A549 (cell line): ENCODE measurements around the gene PUDP. TPM values are rescaled to one million over a fixed set of nuclear protein-coding genes. Genes with fewer than 3 reads are reported as not detected.

Experiments used
- ATAC-seq, 2 experiments: fragments of 200-7000 bp in 1 of 2; fragments of >200 bp in 1 of 2; cut with Nextera tagmentation in 1 of 2; cut with Tn5 transposase in 1 of 2; 3 replicates each; pipeline versions ENCODE4 v1.8.0 to v1.9.1; 2018 to 2020; ENCODE audit warnings: mild to moderate bottlenecking in 1 of 2, moderate library complexity in 1 of 2
- CTCF ChIA-PET: fragments of 300-600 bp; sonication (Branson Sonifier 250); formaldehyde crosslinking; extraction: SDS; loops from one replicate; lab custom pipeline; 2021; ENCODE audit warnings: antibody characterized with exemption, inconsistent platforms; lab: Yijun Ruan, JAX
- POLR2A ChIA-PET: fragments of 350-600 bp; formaldehyde crosslinking; extraction: SDS; loops from one replicate; lab custom pipeline; 2021; ENCODE audit warnings: antibody characterized with exemption, inconsistent platforms; lab: Yijun Ruan, JAX
- DNase-seq, 2 experiments: peaks; one replicate each; pipeline versions ENCODE4 v3.0.0 to v3.0.0-alpha.2; 2011 to 2016; ENCODE audit warnings: low read depth in 1 of 2, low spot score in 1 of 2
- FAIRE-seq: peaks from 2 replicates; lab custom pipeline; 2011; peaks lifted over from hg19 to GRCh38; lab: Jason Lieb, UNC
- H3K27ac ChIP-seq, 2 experiments: fragments of >200 bp; sonication (Bioruptor Twin); formaldehyde crosslinking; 3 replicates each; pipeline ENCODE4 v1.5.1; 2016 to 2017
- H3K4me1 ChIP-seq: fragments of >200 bp; sonication (Bioruptor Twin); formaldehyde crosslinking; 3 replicates; pipeline ENCODE4 v1.6.1; 2016
- H3K4me2 ChIP-seq: fragments of >200 bp; sonication (Bioruptor Twin); formaldehyde crosslinking; 3 replicates; pipeline ENCODE4 v1.6.1; 2016
- H3K4me3 ChIP-seq: fragments of >200 bp; sonication (Bioruptor Twin); formaldehyde crosslinking; 3 replicates; pipeline ENCODE4 v1.5.1; 2016
- H3K9me3 ChIP-seq: fragments of >200 bp; sonication (Bioruptor Twin); formaldehyde crosslinking; 3 replicates; pipeline ENCODE4 v1.6.1; 2016
- EHMT2 ChIP-seq: fragments of 200-600 bp; sonication (generic); IDR thresholded peaks from 2 replicates; pipeline ENCODE4 v1.6.1; 2016; ENCODE audit warnings: antibody characterized with exemption, low read depth, mild to moderate bottlenecking, moderate library complexity
- EP300 ChIP-seq, 2 experiments: fragments of >200 bp; sonication (Bioruptor Twin); formaldehyde crosslinking; IDR thresholded peaks; 2 replicates in 1 of 2; 3 replicates in 1 of 2; pipeline ENCODE4 v1.6.1; 2016 to 2017
- FOXS1 ChIP-seq: fragments of 250-450 bp; sonication (Bioruptor Pico); IDR thresholded peaks from 2 replicates; pipeline ENCODE4 v1.5.0; 2020; ENCODE audit warnings: mild to moderate bottlenecking, moderate library complexity
- GATA3 ChIP-seq: IDR thresholded peaks from 2 replicates; pipeline ENCODE4 v1.6.1; 2012; ENCODE audit warnings: borderline replicate concordance
- HEYL ChIP-seq: fragments of 250-450 bp; sonication (Bioruptor Pico); IDR thresholded peaks from 2 replicates; pipeline ENCODE4 v1.8.0; 2021; ENCODE audit warnings: mild to moderate bottlenecking, moderate library complexity
- HMGXB4 ChIP-seq: fragments of 250-450 bp; sonication (Bioruptor Pico); IDR thresholded peaks from 2 replicates; pipeline ENCODE4 v1.5.0; 2021; ENCODE audit warnings: mild to moderate bottlenecking, moderate library complexity, borderline replicate concordance
- HOXB5 ChIP-seq: fragments of 250-450 bp; sonication (Bioruptor Pico); IDR thresholded peaks from 2 replicates; pipeline ENCODE4 v1.5.0; 2020; ENCODE audit warnings: mild to moderate bottlenecking, moderate library complexity
- JUNB ChIP-seq: fragments of >200 bp; sonication (Bioruptor Twin); formaldehyde crosslinking; IDR thresholded peaks from 2 replicates; pipeline ENCODE4 v1.6.1; 2016
- KDM1A ChIP-seq: fragments of 200-600 bp; sonication (generic); IDR thresholded peaks from 2 replicates; pipeline ENCODE4 v1.6.1; 2016; ENCODE audit warnings: low read depth, mild to moderate bottlenecking
- MAFK ChIP-seq: fragments of 450-650 bp; IDR thresholded peaks from 2 replicates; pipeline ENCODE4 v1.6.1; 2014; ENCODE audit not compliant: partially characterized antibody
- MAZ ChIP-seq: fragments of 150-350 bp; IDR thresholded peaks from 2 replicates; pipeline ENCODE4 v1.6.1; 2014; ENCODE audit warnings: antibody characterized with exemption, low read depth, low read length, borderline replicate concordance
- MYC ChIP-seq: IDR thresholded peaks from 2 replicates; pipeline ENCODE4 v1.6.1; 2012; ENCODE audit warnings: mild to moderate bottlenecking, inconsistent platforms, low read length, improper control_type of control experiment, borderline replicate concordance
- PBX3 ChIP-seq: IDR thresholded peaks from 2 replicates; pipeline ENCODE4 v1.6.1; 2012
- POLR2AphosphoS2 ChIP-seq: conservative IDR thresholded peaks from 2 replicates; pipeline ENCODE4 v1.6.1; 2012; ENCODE audit warnings: low read length, improper control_type of control experiment, inconsistent platforms
- RAD21 ChIP-seq, 2 experiments: fragments of >200 bp in 1 of 2; sonication (Bioruptor Twin) in 1 of 2; formaldehyde crosslinking in 1 of 2; IDR thresholded peaks in 1 of 2; conservative IDR thresholded peaks in 1 of 2; 2 replicates in 1 of 2; 3 replicates in 1 of 2; pipeline ENCODE4 v1.6.1; 2012 to 2018; ENCODE audit warnings: inconsistent platforms in 1 of 2
- RARB ChIP-seq: fragments of 250-450 bp; sonication (Bioruptor Pico); IDR thresholded peaks from 2 replicates; pipeline ENCODE4 v1.8.0; 2021; ENCODE audit warnings: mild to moderate bottlenecking, moderate library complexity
- RFX5 ChIP-seq: fragments of 450-650 bp; IDR thresholded peaks from 2 replicates; pipeline ENCODE4 v1.7.1; 2014; ENCODE audit warnings: antibody characterized with exemption, mild to moderate bottlenecking, moderate library complexity
- RNF2 ChIP-seq: fragments of 200-600 bp; sonication (generic); IDR thresholded peaks from 2 replicates; pipeline ENCODE4 v1.6.1; 2016; ENCODE audit warnings: low read depth, mild to moderate bottlenecking, antibody characterized with exemption, moderate library complexity, borderline replicate concordance
- TP53 ChIP-seq: fragments of 250-450 bp; sonication (Bioruptor Pico); IDR thresholded peaks from 2 replicates; pipeline ENCODE4 v1.5.0; 2021; ENCODE audit warnings: mild to moderate bottlenecking, moderate library complexity
- ZSCAN20 ChIP-seq: fragments of 250-450 bp; sonication (Bioruptor Pico); IDR thresholded peaks from 2 replicates; pipeline ENCODE4 v1.8.0; 2022; ENCODE audit warnings: mild to moderate bottlenecking, moderate library complexity
- WGBS: methylation state at CpG from one replicate; pipeline ENCODE4 v1.1.6; 2017; ENCODE audit errors: missing lambda C conversion rate; 5-methylcytosine and 5-hydroxymethylcytosine counted together
- polyA plus RNA-seq, 4 experiments: library from polyadenylated mRNA; depleted of rRNA in 3 of 4; stranded (reverse); fragments of >200 nt; fragmentation: RNase III in 1 of 4; extraction: RNeasy Plus Mini Kit Qiagen cat#74134 plus additional on column Dnase treatment in 1 of 4; gene quantifications; 2 replicates in 3 of 4; 3 replicates in 1 of 4; pipeline ENCODE4 v1.2.3, GENCODE V29; 2011 to 2017
- TF ChIP-seq, protein P1 (sequence below): fragments of >200 bp; sonication (Bioruptor Twin); formaldehyde crosslinking; IDR thresholded peaks from 3 replicates; pipeline ENCODE4 v1.6.1; 2016
- TF ChIP-seq, protein P2 (sequence below): fragments of 250-450 bp; sonication (Bioruptor Pico); IDR thresholded peaks from 2 replicates; pipeline ENCODE4 v1.5.0; 2020; ENCODE audit warnings: low read depth, mild to moderate bottlenecking, moderate library complexity

The PUDP gene
- polyA plus RNA-seq, 2 of the 4 experiments (the other 2 are of a cell fraction): 26.2 to 50.7 TPM

- H3K27ac ChIP-seq: no peak overlapping the region
- DNase-seq (no peak), FAIRE-seq (no peak), ATAC-seq (no peak)
- no peak overlapping the region for H3K4me2 ChIP-seq
- no peak overlapping the region for H3K4me3 ChIP-seq
- WGBS: 97% methylated on average over 4 of the region's 5 CpGs
- TF ChIP-seq POLR2AphosphoS2 (no peak), MYC (no peak), MAFK (no peak), HMGXB4 (CRISPR knock-in tag) (no peak)
- POLR2A ChIA-PET: no interaction called here
- CTCF ChIA-PET: no interaction called here
- H3K9me3 ChIP-seq: 0 out of 3 replicates have a peak, but pooled peaks cover 3% of the 10 kb centered on the region
- H3K4me1 ChIP-seq: 0 out of 3 replicates have a peak, but pooled peaks cover 3% of the 10 kb centered on the region
These were observed 39.9 kb downstream of the PUDP start for GRCh38 chrX:7108030-7108429.

- ATAC-seq (no peak), FAIRE-seq (no peak), DNase-seq (no peak)
- Histone ChIP-seq H3K4me3 (no peak overlapping the region), H3K9me3 (0 out of 3 replicates have a peak, but pooled peaks cover 3% of the 10 kb centered on the region), H3K27ac (no peak overlapping the region), H3K4me2 (no peak overlapping the region), H3K4me1 (0 out of 3 replicates have a peak, but pooled peaks cover 3% of the 10 kb centered on the region)
- 100% methylated on average over 2 of the region's 2 CpGs for WGBS
- no peak for TF ChIP-seq POLR2AphosphoS2
- no peak for TF ChIP-seq HOXB5 (CRISPR knock-in tag)
- no peak for TF ChIP-seq PBX3
- TF ChIP-seq MAZ: no peak
- no peak for TF ChIP-seq JUNB
- no peak for TF ChIP-seq EP300 (IDR thresholded peaks at IDR 0.05)
- TF ChIP-seq RFX5: no peak
- TF ChIP-seq, protein P1, sequence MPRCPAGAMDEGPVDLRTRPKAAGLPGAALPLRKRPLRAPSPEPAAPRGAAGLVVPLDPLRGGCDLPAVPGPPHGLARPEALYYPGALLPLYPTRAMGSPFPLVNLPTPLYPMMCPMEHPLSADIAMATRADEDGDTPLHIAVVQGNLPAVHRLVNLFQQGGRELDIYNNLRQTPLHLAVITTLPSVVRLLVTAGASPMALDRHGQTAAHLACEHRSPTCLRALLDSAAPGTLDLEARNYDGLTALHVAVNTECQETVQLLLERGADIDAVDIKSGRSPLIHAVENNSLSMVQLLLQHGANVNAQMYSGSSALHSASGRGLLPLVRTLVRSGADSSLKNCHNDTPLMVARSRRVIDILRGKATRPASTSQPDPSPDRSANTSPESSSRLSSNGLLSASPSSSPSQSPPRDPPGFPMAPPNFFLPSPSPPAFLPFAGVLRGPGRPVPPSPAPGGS: no peak
- no peak for TF ChIP-seq RNF2
- TF ChIP-seq, protein P2, sequence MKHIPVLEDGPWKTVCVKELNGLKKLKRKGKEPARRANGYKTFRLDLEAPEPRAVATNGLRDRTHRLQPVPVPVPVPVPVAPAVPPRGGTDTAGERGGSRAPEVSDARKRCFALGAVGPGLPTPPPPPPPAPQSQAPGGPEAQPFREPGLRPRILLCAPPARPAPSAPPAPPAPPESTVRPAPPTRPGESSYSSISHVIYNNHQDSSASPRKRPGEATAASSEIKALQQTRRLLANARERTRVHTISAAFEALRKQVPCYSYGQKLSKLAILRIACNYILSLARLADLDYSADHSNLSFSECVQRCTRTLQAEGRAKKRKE (CRISPR knock-in tag): no peak
- TF ChIP-seq ZSCAN20: no peak
- TF ChIP-seq KDM1A: no peak
- TF ChIP-seq EHMT2: no peak
- TF ChIP-seq HMGXB4 (CRISPR knock-in tag): no peak
- no peak for TF ChIP-seq FOXS1 (CRISPR knock-in tag)
- TF ChIP-seq GATA3: no peak
- TF ChIP-seq RARB: no peak
- no peak for TF ChIP-seq HEYL (CRISPR knock-in tag)
- TF ChIP-seq RAD21 (conservative IDR thresholded peaks at IDR 0.05 in 1 of 2, IDR thresholded peaks at IDR 0.05 in 1 of 2): no peak
- TF ChIP-seq TP53 (CRISPR knock-in tag): no peak
- ChIA-PET POLR2A (no interaction called here), CTCF (no interaction called here)
These were observed 41.3 kb downstream of the PUDP start for GRCh38 chrX:7106649-7107048.
